Gastroesophageal sphincter (tissue), 4 donors: Measurements from ENCODE around the gene PIP5K1B. TPM values are rescaled to one million over a fixed set of nuclear protein-coding genes. Genes with fewer than 3 reads are reported as not detected.

Experiments
- ATAC-seq: fragments of 150-250 bp; one replicate; pipeline ENCODE4 v1.9.1; 2016; ENCODE audit warnings: mild to moderate bottlenecking, moderate library complexity
- H3K27ac ChIP-seq, 4 donors: fragments of 200-600 bp; sonication (generic) in 3 of 4; 1 replicate in 3 of 4; 2 replicates in 1 of 4; pipeline ENCODE4 v1.5.1; 2016 to 2019
- H3K27me3 ChIP-seq: fragments of 200-600 bp; sonication (generic); one replicate; pipeline ENCODE4 v1.5.1; 2019
- H3K36me3 ChIP-seq, 2 donors: fragments of 200-600 bp; sonication (generic); one replicate each; pipeline ENCODE4 v1.5.1; 2019; ENCODE audit warnings: control low read depth in 1 of 2
- H3K4me1 ChIP-seq, 3 donors: fragments of 200-600 bp; sonication (generic); 1 replicate in 2 of 3; 2 replicates in 1 of 3; pipeline ENCODE4 v1.5.1; 2016 to 2019; ENCODE audit warnings: control low read depth in 2 of 3
- H3K4me3 ChIP-seq, 2 donors: fragments of 200-600 bp; sonication (generic); one replicate each; pipeline ENCODE4 v1.5.1; 2019; ENCODE audit warnings: mild to moderate bottlenecking in 1 of 2, moderate library complexity in 1 of 2
- H3K9me3 ChIP-seq, 3 donors: fragments of 200-600 bp; sonication (generic); one replicate each; pipeline ENCODE4 v1.5.1; 2017 to 2019; ENCODE audit warnings: control low read depth in 2 of 3
- EP300 ChIP-seq: sonication (generic); formaldehyde crosslinking; IDR thresholded peaks from one replicate; pipeline ENCODE4 v1.6.1; 2017; ENCODE audit warnings: antibody characterized with exemption, mild to moderate bottlenecking
- POLR2A ChIP-seq, 2 donors: fragments of 450-650 bp; IDR thresholded peaks; one replicate each; pipeline ENCODE4 v1.6.1; 2017; ENCODE audit warnings: antibody characterized with exemption in 2 of 2, mild to moderate bottlenecking in 2 of 2, moderate library complexity in 1 of 2
- POLR2AphosphoS5 ChIP-seq: sonication (generic); formaldehyde crosslinking; IDR thresholded peaks from one replicate; pipeline ENCODE4 v1.6.1; 2017; ENCODE audit warnings: antibody characterized with exemption
- WGBS, 2 donors: methylation state at CpG; one replicate each; pipeline ENCODE4 v1.1.5; 2018; ENCODE audit warnings: low coverage in 1 of 2; 5-methylcytosine and 5-hydroxymethylcytosine counted together
- total RNA-seq, 4 donors: library from RNA; depleted of rRNA; stranded (reverse); fragments of >200 nt; gene quantifications; one replicate each; pipeline ENCODE4 v1.1.0, GENCODE V29; 2016
- TF ChIP-seq, protein P1 (sequence below), 4 experiments: fragments of 200-600 bp in 2 of 4; fragments of 450-650 bp in 2 of 4; sonication (generic) in 1 of 4; IDR thresholded peaks; one replicate each; pipeline ENCODE4 v1.5.1; 2017 to 2019; ENCODE audit warnings: antibody characterized with exemption in 4 of 4, mild to moderate bottlenecking in 2 of 4, moderate library complexity in 2 of 4

The PIP5K1B gene
- total RNA-seq, 4 donors from 2014 or later: 0.67 to 5.1 (median 1.2) TPM

- Histone ChIP-seq H3K36me3 (no peaks in the 10 kb centered on the region), H3K4me3 (peak overlapping the region in 1 of 2 donors; percentile 80), H3K27me3 (no peaks in the 10 kb centered on the region), H3K9me3 (no peaks in the 10 kb centered on the region), H3K4me1 (peaks cover 3 to 25% (median 3%) of the 10 kb centered on the region in 3 donors), H3K27ac (peak overlapping the region; percentile 10 to 92 (median 90))
- no peak for TF ChIP-seq EP300
- TF ChIP-seq, protein P1, sequence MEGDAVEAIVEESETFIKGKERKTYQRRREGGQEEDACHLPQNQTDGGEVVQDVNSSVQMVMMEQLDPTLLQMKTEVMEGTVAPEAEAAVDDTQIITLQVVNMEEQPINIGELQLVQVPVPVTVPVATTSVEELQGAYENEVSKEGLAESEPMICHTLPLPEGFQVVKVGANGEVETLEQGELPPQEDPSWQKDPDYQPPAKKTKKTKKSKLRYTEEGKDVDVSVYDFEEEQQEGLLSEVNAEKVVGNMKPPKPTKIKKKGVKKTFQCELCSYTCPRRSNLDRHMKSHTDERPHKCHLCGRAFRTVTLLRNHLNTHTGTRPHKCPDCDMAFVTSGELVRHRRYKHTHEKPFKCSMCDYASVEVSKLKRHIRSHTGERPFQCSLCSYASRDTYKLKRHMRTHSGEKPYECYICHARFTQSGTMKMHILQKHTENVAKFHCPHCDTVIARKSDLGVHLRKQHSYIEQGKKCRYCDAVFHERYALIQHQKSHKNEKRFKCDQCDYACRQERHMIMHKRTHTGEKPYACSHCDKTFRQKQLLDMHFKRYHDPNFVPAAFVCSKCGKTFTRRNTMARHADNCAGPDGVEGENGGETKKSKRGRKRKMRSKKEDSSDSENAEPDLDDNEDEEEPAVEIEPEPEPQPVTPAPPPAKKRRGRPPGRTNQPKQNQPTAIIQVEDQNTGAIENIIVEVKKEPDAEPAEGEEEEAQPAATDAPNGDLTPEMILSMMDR (IDR thresholded peaks at IDR 0.05): no peak
- no peak for TF ChIP-seq POLR2A (IDR thresholded peaks at IDR 0.05)
- TF ChIP-seq POLR2AphosphoS5: no peak
- 50 to 62% methylated on average over 10 of the region's 10 CpGs for WGBS, 2 donors
- no peak for ATAC-seq
These were observed 331.8 kb downstream of the PIP5K1B start for GRCh38 chr9:69036799-69037198.

- H3K9me3 ChIP-seq: no peaks in the 10 kb centered on the region
- 100% methylated on average over 1 to 2 of the region's 2 CpGs for WGBS, 2 donors
- ATAC-seq: no peak
- no peaks in the 10 kb centered on the region for H3K36me3 ChIP-seq
- TF ChIP-seq POLR2AphosphoS5: no peak
- TF ChIP-seq EP300: no peak
- TF ChIP-seq, protein P1 (IDR thresholded peaks at IDR 0.05): no peak
- no peak for TF ChIP-seq POLR2A (IDR thresholded peaks at IDR 0.05)
- no peak overlapping the region for H3K4me3 ChIP-seq
- no peak overlapping the region for H3K27ac ChIP-seq
- H3K27me3 ChIP-seq: no peaks in the 10 kb centered on the region
- H3K4me1 ChIP-seq: peaks cover 3 to 37% (median 7%) of the 10 kb centered on the region in 3 donors
These were observed 335.6 kb downstream of the PIP5K1B start for GRCh38 chr9:69040646-69041045.

DNA sequence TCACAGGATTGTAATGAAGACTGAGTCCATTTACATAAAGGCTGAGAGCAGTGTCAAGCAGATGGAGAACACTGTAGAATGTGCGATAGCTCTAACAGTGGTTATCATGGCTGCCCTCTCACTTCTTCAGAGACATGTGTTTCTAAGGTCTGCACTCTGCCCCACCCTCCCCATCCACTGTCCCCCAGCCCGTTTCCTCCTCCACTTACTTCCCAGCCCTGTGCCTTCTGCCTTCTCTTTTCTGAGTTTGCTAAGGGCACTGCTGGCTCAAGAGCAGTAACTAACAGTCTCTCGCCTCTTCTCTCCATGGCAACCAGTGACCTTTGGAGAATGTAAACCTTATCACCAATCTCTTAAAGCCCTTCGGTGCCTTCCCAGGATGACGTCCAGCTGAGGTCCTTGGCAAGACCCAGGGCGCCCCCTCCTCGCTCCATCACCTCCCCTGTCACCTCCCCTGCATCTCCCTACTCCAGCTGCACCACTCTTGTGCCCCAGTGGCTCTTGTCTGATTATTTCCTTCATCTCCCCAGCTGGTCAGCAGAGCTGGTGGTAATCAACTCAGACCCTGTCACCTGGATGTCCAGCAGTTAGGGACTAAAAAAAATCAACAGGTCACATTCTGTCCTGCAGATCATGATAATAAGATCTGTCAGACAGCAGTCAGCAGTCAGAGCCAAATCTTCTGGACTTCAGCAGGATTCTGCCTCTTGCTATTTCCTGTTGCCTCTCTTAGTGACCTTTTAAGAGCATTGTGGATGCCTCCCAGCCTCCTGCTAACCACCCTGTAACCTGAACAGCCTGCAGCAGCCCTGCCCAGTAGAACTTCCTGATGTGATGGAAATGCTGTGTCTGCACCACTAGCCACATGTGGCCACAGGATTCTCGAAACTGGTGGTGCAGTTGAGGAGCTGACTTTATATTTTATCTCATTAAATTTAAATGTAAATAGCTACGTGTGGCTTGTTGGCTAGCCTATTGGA, 339.5 kb downstream of the PIP5K1B start:
- Histone ChIP-seq H3K36me3 (peaks cover 0 to 30% of the 10 kb centered on the region in 2 donors), H3K4me1 (peaks cover 0 to 18% (median 7%) of the 10 kb centered on the region in 3 donors)

DNA sequence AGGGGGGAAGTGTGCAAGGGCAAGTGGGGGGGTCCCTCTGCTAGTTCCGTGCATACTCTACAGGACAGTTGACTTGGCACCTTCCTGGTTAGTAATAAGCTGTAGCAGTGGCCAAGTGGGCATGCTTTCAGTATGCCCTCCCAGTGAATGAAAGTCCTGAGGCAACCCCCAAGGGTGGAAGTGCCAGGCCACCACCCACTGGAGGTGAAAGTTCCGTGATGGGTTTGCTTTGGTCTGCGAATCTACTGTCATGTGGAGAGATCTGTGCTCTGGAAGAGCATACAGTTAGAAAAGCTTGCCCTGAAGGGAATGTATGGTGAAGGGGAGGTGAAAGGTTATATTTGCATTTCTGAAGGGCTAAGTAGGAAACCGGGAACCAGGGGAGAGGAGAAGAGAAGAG, 340.8 kb downstream of the PIP5K1B start:
- ATAC-seq: no peak
- peaks cover 0 to 18% (median 7%) of the 10 kb centered on the region in 3 donors for H3K4me1 ChIP-seq
- no peaks in the 10 kb centered on the region for H3K9me3 ChIP-seq
- no peak for TF ChIP-seq EP300
- TF ChIP-seq, protein P1 (IDR thresholded peaks at IDR 0.05): no peak
- TF ChIP-seq POLR2A (IDR thresholded peaks at IDR 0.05): no peak
- TF ChIP-seq POLR2AphosphoS5: no peak
- no peak overlapping the region for H3K4me3 ChIP-seq
- H3K36me3 ChIP-seq: peaks cover 0 to 34% of the 10 kb centered on the region in 2 donors
- WGBS, 2 donors: 72 to 78% methylated on average over 2 to 4 of the region's 4 CpGs
- no peaks in the 10 kb centered on the region for H3K27me3 ChIP-seq
- no peak overlapping the region for H3K27ac ChIP-seq

More for the DNA sequence above, 339.5 kb downstream of the PIP5K1B start:
- TF ChIP-seq POLR2A (IDR thresholded peaks at IDR 0.05) (no peak), EP300 (no peak), POLR2AphosphoS5 (no peak)
- TF ChIP-seq, protein P1 (IDR thresholded peaks at IDR 0.05): no peak
- no peak for ATAC-seq
- H3K9me3 ChIP-seq: no peaks in the 10 kb centered on the region
- H3K4me3 ChIP-seq: no peak overlapping the region
- H3K27ac ChIP-seq: peak overlapping the region in 1 of 4 donors; percentile 51
- 41 to 57% methylated on average over 7 to 8 of the region's 9 CpGs for WGBS, 2 donors
- H3K27me3 ChIP-seq: no peaks in the 10 kb centered on the region
